ENCODE measurements around the gene TMEM150B.

- TF ChIP-seq CTCF (IDR thresholded peaks at IDR 0.05) (no peak), POLR2A (IDR thresholded peaks at IDR 0.05) (no peak)
Observed at GRCh38 chr19:55266404-55266803, 58.7 kb downstream of the TMEM150B start.

Measured in adrenal gland (tissue), 5 donors.